Right kidney (tissue), 9 donors: Measurements from ENCODE around the gene ARID3C.

Experiments used
- DNase-seq: peaks from one replicate; pipeline ENCODE4 v3.0.0-alpha.2; 2016
- long read RNA-seq, 8 donors: transcript quantifications; one replicate each; lab custom pipeline, GENCODE V29; 2026

The ARID3C gene
- long read RNA-seq, donor 1, partial matches to known transcripts: 23 of 23 reads
- long read RNA-seq, donor 1, other reads (novel, unspliced or antisense): 0 of 23 reads
- long read RNA-seq, donor 2: 0 reads
- long read RNA-seq, donor 3: 0 reads
- long read RNA-seq, donor 4: 0 reads
- long read RNA-seq, donor 5: 0 reads
- long read RNA-seq, donor 6: 0 reads
- long read RNA-seq, donor 7: 0 reads
- long read RNA-seq, donor 8: 0 reads

GRCh38 chr9:34628656-34629490, at the start of gene ARID3C:
TSS of gene ARID3C (minus strand) at chr9:34629066. CDS start at chr9:34628014, 1,052 bp downstream.
- DNase-seq: peak; percentile 46

GRCh38 chr9:34675869-34676268, 47.0 kb upstream of the ARID3C start:
- no peak for DNase-seq

- DNase-seq: no peak
These were observed 46.3 kb upstream of the ARID3C start for GRCh38 chr9:34675048-34675714.

GRCh38 chr9:34674440-34674839, 45.6 kb upstream of the ARID3C start:
- no peak for DNase-seq

GRCh38 chr9:34671307-34671706, 42.4 kb upstream of the ARID3C start:
- no peak for DNase-seq

- DNase-seq: no peak
These were observed 41.1 kb upstream of the ARID3C start for GRCh38 chr9:34669809-34670562.

- DNase-seq: peak; percentile 82
These were observed 36.8 kb upstream of the ARID3C start for GRCh38 chr9:34665381-34666250.

GRCh38 chr9:34665067-34665380, 36.2 kb upstream of the ARID3C start:
- DNase-seq: no peak

GRCh38 chr9:34664281-34665066, 35.6 kb upstream of the ARID3C start:
- peak; percentile 65 for DNase-seq

- DNase-seq: no peak
These were observed 34.4 kb upstream of the ARID3C start for GRCh38 chr9:34663303-34663605.

- DNase-seq: no peak
These were observed 33.8 kb upstream of the ARID3C start, which contains the start of gene CCL27 for GRCh38 chr9:34662526-34663302. TSS of gene CCL27 (minus strand) at chr9:34662657. CDS start at chr9:34662633, 24 bp downstream.

GRCh38 chr9:34659592-34660253, 30.9 kb upstream of the ARID3C start:
- no peak for DNase-seq

GRCh38 chr9:34658461-34658860, 29.6 kb upstream of the ARID3C start:
- DNase-seq: no peak

GRCh38 chr9:34656992-34657391, 28.1 kb upstream of the ARID3C start:
- no peak for DNase-seq

GRCh38 chr9:34655394-34655793, 26.5 kb upstream of the ARID3C start:
- no peak for DNase-seq

- DNase-seq: peak; percentile 39
These were observed 25.6 kb upstream of the ARID3C start for GRCh38 chr9:34654323-34655051.

GRCh38 chr9:34653151-34654072, 24.5 kb upstream of the ARID3C start:
- peak; percentile 57 for DNase-seq

- DNase-seq: no peak
These were observed 23.7 kb upstream of the ARID3C start for GRCh38 chr9:34652602-34653000.
